A673 (cell line): ENCODE data around the gene SYDE1. TPM values are rescaled to one million over a fixed set of nuclear protein-coding genes. Genes with fewer than 3 reads are reported as not detected.

Experiments used
- BruUV-seq: library from RNA; stranded (reverse); fragments of 400-500 nt; replicated peaks from 2 replicates; lab custom pipeline; 2021; lab: Mats Ljungman, UMichigan
- CTCF ChIA-PET: fragments of 300-600 bp; sonication (Branson Sonifier 250); formaldehyde crosslinking; loops from one replicate; lab custom pipeline; 2022; ENCODE audit warnings: antibody characterized with exemption; lab: Charles Lee
- POLR2A ChIA-PET: fragments of 300-600 bp; sonication (Branson Sonifier 250); formaldehyde crosslinking; loops from one replicate; lab custom pipeline; 2022; ENCODE audit warnings: antibody characterized with exemption; ENCODE audit not compliant: low non-redundant PET; lab: Charles Lee
- DNase-seq: peaks from one replicate; pipeline ENCODE4 v3.0.0-alpha.2; 2015; ENCODE audit warnings: low spot score
- H3K27ac ChIP-seq: fragments of 200-600 bp; sonication (generic); 2 replicates; pipeline ENCODE4 v1.5.1; 2016; ENCODE audit warnings: mixed run types, low read depth, mild to moderate bottlenecking, mixed read lengths, antibody characterized with exemption, low read length; ENCODE audit not compliant: poor library complexity, severe bottlenecking
- H3K27me3 ChIP-seq: fragments of 200-600 bp; sonication (generic); replicated peaks from 2 replicates; pipeline ENCODE4 v1.6.1; 2017; ENCODE audit warnings: mixed run types, low read depth, mild to moderate bottlenecking, mixed read lengths, antibody characterized with exemption, low read length; ENCODE audit not compliant: insufficient read depth, poor library complexity
- H3K36me3 ChIP-seq: fragments of 200-600 bp; sonication (generic); 2 replicates; pipeline ENCODE4 v1.6.1; 2016; ENCODE audit warnings: mixed run types, mild to moderate bottlenecking, mixed read lengths, antibody characterized with exemption, low read length; ENCODE audit not compliant: insufficient read depth, poor library complexity, severe bottlenecking
- H3K4me1 ChIP-seq: fragments of 200-600 bp; sonication (generic); 2 replicates; pipeline ENCODE4 v1.6.1; 2017; ENCODE audit warnings: mixed run types, mild to moderate bottlenecking, mixed read lengths, antibody characterized with exemption, low read length; ENCODE audit not compliant: insufficient read depth, poor library complexity, severe bottlenecking
- H3K4me3 ChIP-seq: fragments of 200-600 bp; sonication (generic); 2 replicates; pipeline ENCODE4 v1.5.1; 2016; ENCODE audit warnings: low read depth, mixed run types, mild to moderate bottlenecking, mixed read lengths, low read length; ENCODE audit not compliant: poor library complexity, severe bottlenecking
- H3K9me3 ChIP-seq: fragments of 200-600 bp; sonication (generic); 2 replicates; pipeline ENCODE4 v1.6.1; 2016; ENCODE audit warnings: mixed run types, low read depth, mild to moderate bottlenecking, mixed read lengths, antibody characterized with exemption, low read length; ENCODE audit not compliant: poor library complexity, severe bottlenecking
- EZH2 ChIP-seq: fragments of 200-600 bp; sonication (generic); IDR thresholded peaks from 2 replicates; pipeline ENCODE4 v1.6.1; 2017; ENCODE audit warnings: borderline replicate concordance, low read depth, mild to moderate bottlenecking, mixed read lengths, antibody characterized with exemption, low read length; ENCODE audit not compliant: poor library complexity, severe bottlenecking
- intact Hi-C: fragments of 100-400 bp; cut with micrococcal nuclease; formaldehyde crosslinking; loops from one replicate; pipeline ENCODE4 v1.10.0; 2022; ENCODE audit not compliant: unreplicated experiment
- total RNA-seq: library from RNA; stranded (reverse); gene quantifications from 2 replicates; pipeline ENCODE4 v1.2.3, GENCODE V29; 2021
- TF ChIP-seq, protein P1 (sequence below): fragments of 300-800, 200-600 bp; sonication (generic); conservative IDR thresholded peaks from 2 replicates; pipeline ENCODE4 v1.5.1; 2017; ENCODE audit warnings: low read depth, mild to moderate bottlenecking, antibody characterized with exemption, low read length, moderate library complexity, mixed read lengths

The SYDE1 gene
- total RNA-seq, 1 experiment from 2014 or later, result 32.3 TPM

DNA sequence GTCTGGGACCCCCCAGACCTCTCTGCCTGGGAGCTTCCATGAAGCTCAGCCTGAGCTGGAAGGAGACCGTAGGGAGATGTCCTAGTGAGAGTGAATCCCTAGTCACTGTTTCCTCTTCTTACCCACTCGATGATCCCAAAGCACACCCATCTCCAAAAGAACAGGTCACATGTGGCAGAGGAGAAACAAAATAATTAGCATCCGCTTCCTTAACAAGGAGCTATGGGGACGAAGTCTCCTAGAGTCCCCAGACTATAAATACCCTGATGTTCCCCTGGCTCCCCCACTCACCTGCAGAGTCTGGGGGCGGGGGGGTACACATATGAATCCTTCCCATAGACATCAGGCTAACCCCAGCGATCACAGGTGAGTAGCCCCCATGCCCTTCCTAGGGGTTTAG lies 25.3 kb upstream of the SYDE1 start, which contains the start of gene OR1I1:
TSS of gene OR1I1 (plus strand) at position 301 of the 400 bp plus-strand sequence. CDS start 4,855 bp downstream, outside the sequence.
- TF ChIP-seq EZH2, result no peak
- TF ChIP-seq, protein P1, sequence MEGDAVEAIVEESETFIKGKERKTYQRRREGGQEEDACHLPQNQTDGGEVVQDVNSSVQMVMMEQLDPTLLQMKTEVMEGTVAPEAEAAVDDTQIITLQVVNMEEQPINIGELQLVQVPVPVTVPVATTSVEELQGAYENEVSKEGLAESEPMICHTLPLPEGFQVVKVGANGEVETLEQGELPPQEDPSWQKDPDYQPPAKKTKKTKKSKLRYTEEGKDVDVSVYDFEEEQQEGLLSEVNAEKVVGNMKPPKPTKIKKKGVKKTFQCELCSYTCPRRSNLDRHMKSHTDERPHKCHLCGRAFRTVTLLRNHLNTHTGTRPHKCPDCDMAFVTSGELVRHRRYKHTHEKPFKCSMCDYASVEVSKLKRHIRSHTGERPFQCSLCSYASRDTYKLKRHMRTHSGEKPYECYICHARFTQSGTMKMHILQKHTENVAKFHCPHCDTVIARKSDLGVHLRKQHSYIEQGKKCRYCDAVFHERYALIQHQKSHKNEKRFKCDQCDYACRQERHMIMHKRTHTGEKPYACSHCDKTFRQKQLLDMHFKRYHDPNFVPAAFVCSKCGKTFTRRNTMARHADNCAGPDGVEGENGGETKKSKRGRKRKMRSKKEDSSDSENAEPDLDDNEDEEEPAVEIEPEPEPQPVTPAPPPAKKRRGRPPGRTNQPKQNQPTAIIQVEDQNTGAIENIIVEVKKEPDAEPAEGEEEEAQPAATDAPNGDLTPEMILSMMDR, result no peak
- CTCF ChIA-PET, result no interaction called here

DNA sequence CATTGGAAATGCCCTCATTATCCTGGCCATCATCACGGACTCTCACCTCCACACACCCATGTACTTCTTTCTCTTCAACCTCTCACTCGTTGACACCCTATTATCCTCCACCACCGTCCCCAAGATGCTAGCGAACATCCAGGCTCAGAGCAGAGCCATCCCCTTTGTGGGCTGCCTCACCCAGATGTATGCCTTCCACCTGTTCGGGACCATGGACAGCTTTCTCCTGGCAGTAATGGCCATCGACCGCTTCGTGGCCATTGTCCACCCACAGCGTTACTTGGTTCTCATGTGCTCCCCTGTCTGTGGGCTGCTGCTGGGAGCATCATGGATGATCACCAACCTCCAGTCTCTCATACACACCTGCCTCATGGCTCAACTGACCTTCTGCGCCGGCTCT lies 20.0 kb upstream of the SYDE1 start:
- H3K27me3 ChIP-seq, result peaks cover 31% of the 10 kb centered on the region
- BruUV-seq, result no TSS peak
- ChIA-PET POLR2A (no interaction called here), CTCF (no interaction called here)
- no peak overlapping the region for H3K27ac ChIP-seq
- DNase-seq, result no peak
- no peaks in the 10 kb centered on the region for H3K4me1 ChIP-seq
- H3K4me3 ChIP-seq, result no peak overlapping the region
- no peaks in the 10 kb centered on the region for H3K36me3 ChIP-seq
- no peaks in the 10 kb centered on the region for H3K9me3 ChIP-seq
- TF ChIP-seq, protein P1, result no peak
- no peak for TF ChIP-seq EZH2
- intact Hi-C loops, result no loop called here

More for the DNA sequence above, 25.3 kb upstream of the SYDE1 start, which contains the start of gene OR1I1:
- no peaks in the 10 kb centered on the region for H3K9me3 ChIP-seq
- H3K4me1 ChIP-seq, result no peaks in the 10 kb centered on the region
- DNase-seq, result no peak
- H3K4me3 ChIP-seq, result no peak within 1 kb of the TSS
- no peaks in the 10 kb centered on the region for H3K36me3 ChIP-seq
- BruUV-seq, result no TSS peak
- intact Hi-C loops, result no loop called here
- POLR2A ChIA-PET, result no interaction called here
- H3K27ac ChIP-seq, result no peak within 1 kb of the TSS
- peaks cover 31% of the 10 kb centered on the region for H3K27me3 ChIP-seq

DNA sequence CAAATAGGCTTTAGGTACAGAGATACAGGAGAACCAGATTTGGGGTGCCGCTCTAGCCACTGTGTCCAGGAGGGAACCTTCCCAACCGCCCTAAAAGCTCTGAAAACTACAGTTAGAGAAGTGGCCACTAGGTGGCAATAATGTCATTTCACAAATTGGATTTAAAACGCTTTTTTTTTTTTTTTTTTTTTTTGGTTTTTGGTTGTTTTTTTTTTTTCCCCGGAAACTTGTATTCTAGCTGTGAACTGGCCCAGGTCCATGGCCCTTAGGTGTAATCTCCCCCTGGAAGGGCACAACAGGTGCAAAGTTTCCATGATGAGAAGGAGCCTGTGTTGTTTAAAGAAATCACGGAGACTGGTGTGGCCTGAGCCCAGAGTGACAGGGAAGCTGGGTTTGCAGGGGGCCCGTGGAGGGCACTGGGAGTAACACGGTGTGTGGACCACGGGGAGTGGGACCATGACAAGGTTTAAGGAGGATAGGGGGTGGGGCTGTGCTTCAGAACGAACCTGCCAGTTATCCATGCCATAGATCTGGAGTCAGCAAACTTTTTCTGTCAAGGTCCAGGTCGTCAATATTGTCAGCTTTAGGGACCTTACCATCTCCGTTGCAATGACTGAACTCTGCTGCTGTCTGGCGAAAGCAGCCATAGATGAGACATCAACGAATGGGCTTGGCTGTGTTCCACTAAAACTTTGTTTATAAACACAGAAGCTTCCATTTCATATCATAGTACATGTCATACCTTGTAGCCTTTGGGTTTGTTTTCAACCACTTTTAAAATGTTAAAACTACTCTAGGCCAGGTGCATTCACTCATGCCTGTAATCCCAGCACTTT lies 15.1 kb upstream of the SYDE1 start:
- H3K27me3 ChIP-seq, result peaks cover 9% of the 10 kb centered on the region
- no peak overlapping the region for H3K27ac ChIP-seq
- TF ChIP-seq EZH2, result no peak
- TF ChIP-seq, protein P1, result peak; percentile 78
- peak; percentile 81 for DNase-seq
- intact Hi-C loops, result loop anchor here (5.0 to 10.0 kb wide), 3 partner anchors 60 to 465 kb away; no protein-coding TSS in a partner anchor
- POLR2A ChIA-PET, result interaction anchor here (0.8 kb wide), 1 partner anchor 304 kb away, joined by 4 read pairs; no protein-coding TSS in a partner anchor
- H3K36me3 ChIP-seq, result no peaks in the 10 kb centered on the region
- no TSS peak for BruUV-seq
- H3K9me3 ChIP-seq, result no peaks in the 10 kb centered on the region
- CTCF ChIA-PET, result interaction anchor here (0.5 to 1.8 kb wide), 23 partner anchors 9 to 934 kb away, joined by 3 to 30 read pairs (median 6); partner anchors contain the start of gene CASP14
- no peak overlapping the region for H3K4me3 ChIP-seq
- H3K4me1 ChIP-seq, result no peaks in the 10 kb centered on the region
